ENCODE results near the gene G6PC2. TPM values are rescaled to one million over a fixed set of nuclear protein-coding genes. Genes with fewer than 3 reads are reported as not detected.

The G6PC2 gene, protein sequence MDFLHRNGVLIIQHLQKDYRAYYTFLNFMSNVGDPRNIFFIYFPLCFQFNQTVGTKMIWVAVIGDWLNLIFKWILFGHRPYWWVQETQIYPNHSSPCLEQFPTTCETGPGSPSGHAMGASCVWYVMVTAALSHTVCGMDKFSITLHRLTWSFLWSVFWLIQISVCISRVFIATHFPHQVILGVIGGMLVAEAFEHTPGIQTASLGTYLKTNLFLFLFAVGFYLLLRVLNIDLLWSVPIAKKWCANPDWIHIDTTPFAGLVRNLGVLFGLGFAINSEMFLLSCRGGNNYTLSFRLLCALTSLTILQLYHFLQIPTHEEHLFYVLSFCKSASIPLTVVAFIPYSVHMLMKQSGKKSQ
- total RNA-seq, result not detected in 3 replicates

DNA sequence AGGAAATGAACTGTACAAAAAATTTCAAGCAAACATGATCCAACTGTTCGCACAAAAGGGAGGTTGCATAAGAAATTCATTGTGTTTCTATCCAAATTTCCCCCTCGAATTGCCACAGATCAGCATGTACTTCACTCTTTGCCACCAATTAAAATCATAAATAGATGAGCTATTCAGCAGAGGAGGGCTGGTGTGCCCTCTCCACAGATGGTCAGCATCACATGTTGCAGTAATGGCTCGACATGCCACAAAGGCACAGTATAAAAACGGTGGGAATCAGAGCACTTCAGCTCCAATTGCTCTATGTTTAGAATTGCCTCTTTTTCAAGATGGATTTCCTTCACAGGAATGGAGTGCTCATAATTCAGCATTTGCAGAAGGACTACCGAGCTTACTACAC, at the start of gene G6PC2:
TSS of gene G6PC2 (plus strand) at position 289 of the 400 bp plus-strand sequence. CDS start at position 330, 41 bp downstream.
- Mint-ChIP-seq H3K36me3 (no peaks in the 10 kb centered on the region), H3K27me3 (ENCODE audit: low read depth) (peaks cover 17% of the 10 kb centered on the region), H3K27ac (no peak within 1 kb of the TSS), H3K4me1 (no peaks in the 10 kb centered on the region), H3K9me3 (no peaks in the 10 kb centered on the region), H3K4me3 (no peak within 1 kb of the TSS)
- DNase-seq (ENCODE audit: low spot score in 2 of 2, unreplicated experiment in 2 of 2), result no peak
- TF ChIP-seq, protein P1, sequence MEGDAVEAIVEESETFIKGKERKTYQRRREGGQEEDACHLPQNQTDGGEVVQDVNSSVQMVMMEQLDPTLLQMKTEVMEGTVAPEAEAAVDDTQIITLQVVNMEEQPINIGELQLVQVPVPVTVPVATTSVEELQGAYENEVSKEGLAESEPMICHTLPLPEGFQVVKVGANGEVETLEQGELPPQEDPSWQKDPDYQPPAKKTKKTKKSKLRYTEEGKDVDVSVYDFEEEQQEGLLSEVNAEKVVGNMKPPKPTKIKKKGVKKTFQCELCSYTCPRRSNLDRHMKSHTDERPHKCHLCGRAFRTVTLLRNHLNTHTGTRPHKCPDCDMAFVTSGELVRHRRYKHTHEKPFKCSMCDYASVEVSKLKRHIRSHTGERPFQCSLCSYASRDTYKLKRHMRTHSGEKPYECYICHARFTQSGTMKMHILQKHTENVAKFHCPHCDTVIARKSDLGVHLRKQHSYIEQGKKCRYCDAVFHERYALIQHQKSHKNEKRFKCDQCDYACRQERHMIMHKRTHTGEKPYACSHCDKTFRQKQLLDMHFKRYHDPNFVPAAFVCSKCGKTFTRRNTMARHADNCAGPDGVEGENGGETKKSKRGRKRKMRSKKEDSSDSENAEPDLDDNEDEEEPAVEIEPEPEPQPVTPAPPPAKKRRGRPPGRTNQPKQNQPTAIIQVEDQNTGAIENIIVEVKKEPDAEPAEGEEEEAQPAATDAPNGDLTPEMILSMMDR (IDR thresholded peaks at IDR 0.05; ENCODE audit: unreplicated experiment), result no peak

DNA sequence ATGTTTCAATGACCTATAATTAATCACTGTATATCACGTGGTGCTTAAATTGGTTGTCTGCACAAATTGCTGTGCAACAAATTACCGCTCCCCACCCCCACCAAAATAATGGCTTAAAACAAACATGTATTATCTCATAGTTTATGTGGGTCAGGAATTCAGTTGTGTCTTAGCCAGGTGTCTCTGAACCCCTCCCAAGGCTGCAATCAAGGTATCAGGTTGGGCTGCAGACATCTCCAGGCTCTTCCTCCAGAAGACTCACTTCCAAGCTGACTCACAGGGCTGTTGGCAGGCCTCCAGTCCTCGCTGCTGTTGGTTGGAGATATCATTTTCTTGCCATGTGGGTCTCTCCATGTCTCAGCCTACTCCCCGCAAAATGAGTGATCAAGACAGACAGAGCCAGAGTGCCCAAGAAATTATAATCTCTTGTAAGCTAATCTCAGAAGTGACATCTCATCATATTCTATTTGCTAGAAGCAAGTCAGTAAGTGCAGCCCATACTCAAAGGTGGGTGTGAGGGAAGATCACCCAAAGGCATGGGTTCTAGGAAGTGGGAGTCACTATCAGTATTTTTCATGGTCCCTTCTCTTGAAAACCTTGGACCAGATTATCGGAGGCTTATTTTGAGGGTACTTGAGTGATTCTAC, 49.3 kb upstream of the G6PC2 start:
- Mint-ChIP-seq H3K27ac (no peak overlapping the region), H3K9me3 (peaks cover 3% of the 10 kb centered on the region), H3K36me3 (peaks cover 13% of the 10 kb centered on the region), H3K4me1 (peaks cover 12% of the 10 kb centered on the region), H3K27me3 (ENCODE audit: low read depth) (no peaks in the 10 kb centered on the region), H3K4me3 (no peak overlapping the region)
- DNase-seq (ENCODE audit: low spot score in 2 of 2, unreplicated experiment in 2 of 2), result no peak
- TF ChIP-seq, protein P1 (IDR thresholded peaks at IDR 0.05; ENCODE audit: unreplicated experiment), result no peak

DNA sequence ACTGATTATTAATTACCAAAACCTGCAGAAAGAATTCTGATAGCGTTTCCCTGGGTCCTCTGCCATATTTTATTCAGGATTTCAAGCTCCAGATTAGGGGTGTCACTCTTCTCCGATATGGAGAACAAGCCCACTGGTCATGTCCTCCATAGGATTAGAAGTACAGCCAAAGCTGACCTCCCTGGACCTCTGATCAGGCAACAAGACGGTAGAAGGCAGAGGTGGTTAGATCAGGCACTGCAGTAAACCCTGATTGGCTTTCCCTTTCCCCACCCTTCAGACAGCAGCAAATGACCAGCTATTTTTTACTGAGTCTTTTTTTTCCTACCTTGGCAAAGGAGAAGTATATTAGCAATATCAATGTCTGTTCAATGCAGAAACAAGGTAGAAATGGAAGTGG, 48.6 kb upstream of the G6PC2 start:
- Mint-ChIP-seq H3K27me3 (ENCODE audit: low read depth) (no peaks in the 10 kb centered on the region), H3K36me3 (peaks cover 13% of the 10 kb centered on the region), H3K4me1 (peaks cover 12% of the 10 kb centered on the region), H3K9me3 (peaks cover 3% of the 10 kb centered on the region), H3K4me3 (no peak overlapping the region), H3K27ac (no peak overlapping the region)
- DNase-seq (ENCODE audit: low spot score in 2 of 2, unreplicated experiment in 2 of 2), result no peak
- TF ChIP-seq, protein P1 (IDR thresholded peaks at IDR 0.05; ENCODE audit: unreplicated experiment), result no peak

DNA sequence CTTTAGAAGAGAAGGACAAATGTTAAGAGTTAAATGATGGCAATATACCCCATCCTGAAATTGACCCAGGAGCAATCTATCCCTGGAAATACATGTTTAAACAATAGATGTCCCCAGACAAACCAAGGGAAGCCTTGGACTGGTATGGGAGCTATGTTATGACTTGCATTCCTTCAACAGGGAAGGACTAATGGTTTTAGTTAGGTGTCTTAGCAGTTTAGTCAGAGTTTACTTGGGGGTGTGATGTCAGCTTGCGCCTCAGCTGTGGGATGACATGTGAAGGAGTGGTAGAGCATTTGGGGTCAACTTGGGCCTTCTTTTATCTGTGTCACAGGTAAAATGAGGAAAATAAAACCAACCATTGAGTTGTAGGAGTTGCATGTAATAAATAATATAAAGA, 47.6 kb upstream of the G6PC2 start:
- Mint-ChIP-seq H3K36me3 (peaks cover 13% of the 10 kb centered on the region), H3K9me3 (peaks cover 3% of the 10 kb centered on the region)

DNA sequence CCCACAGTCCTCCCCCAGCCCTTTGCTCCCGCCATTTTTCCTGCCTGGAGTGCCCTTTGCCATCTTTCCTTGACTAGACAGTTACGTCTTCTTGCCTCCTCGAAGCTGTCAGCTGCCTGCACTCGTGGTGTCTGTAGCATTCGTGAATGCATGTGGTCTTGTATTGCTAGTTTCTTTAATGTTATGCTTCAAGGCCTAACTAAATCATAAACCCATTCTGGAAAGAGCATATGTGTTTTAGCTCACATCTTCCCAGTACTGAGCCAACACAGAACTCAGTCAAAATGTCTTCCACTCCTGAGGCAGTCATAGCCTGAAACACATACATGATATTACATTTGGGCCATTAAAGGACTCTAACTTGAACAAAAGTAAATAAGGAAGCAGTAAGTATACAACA, 46.4 kb upstream of the G6PC2 start:
- DNase-seq (ENCODE audit: low spot score in 2 of 2, unreplicated experiment in 2 of 2), result no peak
- H3K27ac Mint-ChIP-seq, result no peak overlapping the region
- no peak overlapping the region for H3K4me3 Mint-ChIP-seq
- H3K4me1 Mint-ChIP-seq, result peaks cover 3% of the 10 kb centered on the region
- H3K36me3 Mint-ChIP-seq, result peaks cover 13% of the 10 kb centered on the region
- TF ChIP-seq, protein P1 (IDR thresholded peaks at IDR 0.05; ENCODE audit: unreplicated experiment), result no peak
- no peaks in the 10 kb centered on the region for H3K27me3 Mint-ChIP-seq (ENCODE audit: low read depth)
- peaks cover 3% of the 10 kb centered on the region for H3K9me3 Mint-ChIP-seq

More for the DNA sequence above, 47.6 kb upstream of the G6PC2 start:
- TF ChIP-seq, protein P1 (IDR thresholded peaks at IDR 0.05; ENCODE audit: unreplicated experiment), result no peak
- DNase-seq (ENCODE audit: low spot score in 2 of 2, unreplicated experiment in 2 of 2), result no peak
- no peak overlapping the region for H3K4me3 Mint-ChIP-seq
- no peak overlapping the region for H3K27ac Mint-ChIP-seq
- H3K27me3 Mint-ChIP-seq (ENCODE audit: low read depth), result no peaks in the 10 kb centered on the region
- H3K4me1 Mint-ChIP-seq, result peaks cover 6% of the 10 kb centered on the region
